Hepatocyte (in vitro differentiated cells): ENCODE data around the gene SERPINA6. TPM values are rescaled to one million over a fixed set of nuclear protein-coding genes. Genes with fewer than 3 reads are reported as not detected.

Source experiments
- DNase-seq: peaks from one replicate; pipeline ENCODE4 v3.0.0-alpha.2; 2016; ENCODE audit warnings: low spot score
- H2AFZ ChIP-seq: fragments of 200-600 bp; sonication (generic); 2 replicates; pipeline ENCODE4 v1.6.0; 2016; ENCODE audit warnings: antibody characterized with exemption, mild to moderate bottlenecking
- H3K27ac ChIP-seq: fragments of 200-600 bp; sonication (generic); 2 replicates; pipeline ENCODE4 v1.5.1; 2016; ENCODE audit warnings: mild to moderate bottlenecking
- H3K27me3 ChIP-seq: fragments of 200-600 bp; sonication (generic); 2 replicates; pipeline ENCODE4 v1.6.1; 2016
- H3K36me3 ChIP-seq: fragments of 200-600 bp; sonication (generic); replicated peaks from 2 replicates; pipeline ENCODE4 v1.5.1; 2016; ENCODE audit warnings: low read depth; ENCODE audit not compliant: insufficient read depth
- H3K4me1 ChIP-seq: fragments of 200-600 bp; sonication (generic); 2 replicates; pipeline ENCODE4 v1.5.1; 2016; ENCODE audit warnings: mild to moderate bottlenecking, moderate library complexity; ENCODE audit not compliant: insufficient read depth
- H3K4me2 ChIP-seq: fragments of 200-600 bp; sonication (generic); 2 replicates; pipeline ENCODE4 v1.6.0; 2016
- H3K4me3 ChIP-seq: fragments of 200-600 bp; sonication (generic); 2 replicates; pipeline ENCODE4 v1.5.1; 2016; ENCODE audit warnings: mild to moderate bottlenecking
- H3K79me2 ChIP-seq: fragments of 200-600 bp; sonication (generic); 2 replicates; pipeline ENCODE4 v1.6.0; 2017; ENCODE audit warnings: mild to moderate bottlenecking
- H3K9me2 ChIP-seq: fragments of 200-600 bp; sonication (generic); replicated peaks from 2 replicates; pipeline ENCODE4 v1.6.0; 2017; ENCODE audit warnings: mild to moderate bottlenecking; ENCODE audit not compliant: insufficient read depth
- H3K9me3 ChIP-seq: fragments of 200-600 bp; sonication (generic); 2 replicates; pipeline ENCODE4 v1.5.1; 2016; ENCODE audit warnings: low read depth, mild to moderate bottlenecking
- H4K20me1 ChIP-seq: fragments of 200-600 bp; sonication (generic); 2 replicates; pipeline ENCODE4 v1.6.0; 2016; ENCODE audit warnings: mild to moderate bottlenecking; ENCODE audit not compliant: insufficient read depth, poor library complexity, severe bottlenecking
- EZH2 ChIP-seq: fragments of 200-600 bp; sonication (generic); IDR thresholded peaks from 2 replicates; pipeline ENCODE4 v1.6.1; 2016; ENCODE audit warnings: antibody characterized with exemption, mild to moderate bottlenecking, borderline replicate concordance
- EZH2phosphoT487 ChIP-seq: fragments of 200-600 bp; sonication (generic); IDR thresholded peaks from one replicate; pipeline ENCODE4 v1.6.1; 2018; ENCODE audit warnings: antibody characterized with exemption, mild to moderate bottlenecking, low read depth, moderate library complexity; ENCODE audit not compliant: unreplicated experiment, severe bottlenecking
- WGBS: methylation state at CpG from one replicate; pipeline ENCODE4 v1.1.6; 2016; ENCODE audit warnings: low lambda C conversion rate; ENCODE audit errors: missing lambda C conversion rate; 5-methylcytosine and 5-hydroxymethylcytosine counted together
- polyA plus RNA-seq: library from polyadenylated mRNA; unstranded; fragments of >200 nt; fragmentation: Nextera tagmentation; extraction: Ambion mirVana; gene quantifications from 2 replicates; pipeline ENCODE4 v1.2.1, GENCODE V29; 2016
- total RNA-seq: library from RNA; depleted of rRNA; stranded (reverse); fragments of >200 nt; gene quantifications from 2 replicates; pipeline ENCODE4 v1.2.3, GENCODE V29; 2014
- TF ChIP-seq, protein P1 (sequence below): fragments of 200-600 bp; sonication (generic); IDR thresholded peaks from 2 replicates; pipeline ENCODE4 v1.5.1; 2016; ENCODE audit warnings: antibody characterized with exemption, mild to moderate bottlenecking; ENCODE audit not compliant: poor library complexity

The SERPINA6 gene
- total and polyA plus RNA-seq, 2 experiments from 2014 or later, result 132 to 135 TPM

DNA sequence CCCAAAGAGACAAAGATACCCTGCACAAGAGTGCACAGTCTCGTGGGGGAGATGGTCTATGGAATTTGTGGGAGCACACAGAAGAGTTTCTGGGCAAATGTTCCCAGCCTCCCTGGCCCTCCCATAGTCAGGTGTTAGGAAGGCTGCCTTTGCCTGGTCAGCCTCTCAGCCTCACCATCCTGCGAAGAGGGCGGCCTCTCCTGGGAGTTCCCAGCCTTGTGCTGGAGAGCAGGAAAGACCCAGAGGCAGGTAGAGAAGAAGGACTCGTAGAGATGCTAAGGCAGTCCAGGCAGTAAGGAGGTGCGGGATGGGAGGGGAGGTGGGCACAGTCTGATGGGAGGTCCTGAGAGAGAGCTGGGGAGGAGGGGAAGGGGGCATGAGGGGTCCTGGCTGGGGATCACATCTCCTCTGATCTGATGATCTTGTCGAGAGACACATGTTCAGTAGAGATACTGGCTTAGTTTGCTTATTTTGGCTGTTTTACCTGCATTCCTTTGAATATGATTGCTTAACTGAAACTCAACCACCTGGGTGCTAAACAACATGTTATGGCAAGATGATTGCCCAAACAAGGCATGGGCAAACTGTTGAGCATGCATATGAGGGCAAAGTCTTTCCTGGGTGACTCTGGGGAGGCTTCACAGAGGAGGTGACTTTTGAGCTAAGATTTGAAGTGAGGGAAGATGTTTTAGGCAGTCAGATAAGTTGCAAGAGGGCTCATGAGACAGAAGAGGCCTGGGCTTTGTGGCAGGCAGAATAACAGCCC lies 10.5 kb downstream of the SERPINA6 start:
- H3K4me1 ChIP-seq, result no peaks in the 10 kb centered on the region
- H2AFZ ChIP-seq, result no peak overlapping the region
- H3K27me3 ChIP-seq, result no peaks in the 10 kb centered on the region
- H3K9me3 ChIP-seq, result no peaks in the 10 kb centered on the region
- WGBS, result 89% methylated on average over 6 of the region's 6 CpGs
- H3K4me2 ChIP-seq, result no peak overlapping the region
- TF ChIP-seq, protein P1, sequence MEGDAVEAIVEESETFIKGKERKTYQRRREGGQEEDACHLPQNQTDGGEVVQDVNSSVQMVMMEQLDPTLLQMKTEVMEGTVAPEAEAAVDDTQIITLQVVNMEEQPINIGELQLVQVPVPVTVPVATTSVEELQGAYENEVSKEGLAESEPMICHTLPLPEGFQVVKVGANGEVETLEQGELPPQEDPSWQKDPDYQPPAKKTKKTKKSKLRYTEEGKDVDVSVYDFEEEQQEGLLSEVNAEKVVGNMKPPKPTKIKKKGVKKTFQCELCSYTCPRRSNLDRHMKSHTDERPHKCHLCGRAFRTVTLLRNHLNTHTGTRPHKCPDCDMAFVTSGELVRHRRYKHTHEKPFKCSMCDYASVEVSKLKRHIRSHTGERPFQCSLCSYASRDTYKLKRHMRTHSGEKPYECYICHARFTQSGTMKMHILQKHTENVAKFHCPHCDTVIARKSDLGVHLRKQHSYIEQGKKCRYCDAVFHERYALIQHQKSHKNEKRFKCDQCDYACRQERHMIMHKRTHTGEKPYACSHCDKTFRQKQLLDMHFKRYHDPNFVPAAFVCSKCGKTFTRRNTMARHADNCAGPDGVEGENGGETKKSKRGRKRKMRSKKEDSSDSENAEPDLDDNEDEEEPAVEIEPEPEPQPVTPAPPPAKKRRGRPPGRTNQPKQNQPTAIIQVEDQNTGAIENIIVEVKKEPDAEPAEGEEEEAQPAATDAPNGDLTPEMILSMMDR, result no peak
- TF ChIP-seq EZH2phosphoT487, result no peak
- TF ChIP-seq EZH2, result no peak
- no peaks in the 10 kb centered on the region for H4K20me1 ChIP-seq
- H3K36me3 ChIP-seq, result no peaks in the 10 kb centered on the region
- H3K4me3 ChIP-seq, result no peak overlapping the region
- no peaks in the 10 kb centered on the region for H3K79me2 ChIP-seq
- no peak for DNase-seq
- no peak overlapping the region for H3K27ac ChIP-seq
- H3K9me2 ChIP-seq, result no peaks in the 10 kb centered on the region

DNA sequence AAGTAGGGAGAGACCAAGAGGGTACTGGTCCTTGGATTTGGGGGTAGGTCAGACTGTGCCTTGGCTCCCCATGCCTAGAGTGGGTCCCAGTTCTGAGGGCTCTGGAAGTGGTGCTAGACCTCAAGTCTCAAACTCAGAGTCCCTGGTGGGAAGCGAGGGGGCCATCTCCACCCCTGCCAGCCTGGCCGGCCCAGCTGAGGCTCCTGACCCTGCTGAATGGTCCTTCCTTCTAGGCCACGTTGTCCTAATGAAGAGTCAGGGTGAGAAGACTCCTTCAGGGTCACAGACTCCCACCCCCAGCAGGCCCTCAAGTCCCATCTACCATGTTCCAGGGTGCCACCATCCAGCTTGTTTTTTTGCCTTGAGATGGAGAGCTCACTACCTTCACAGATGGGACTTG lies 12.9 kb downstream of the SERPINA6 start:
- WGBS, result 92% methylated on average over 3 of the region's 3 CpGs
- no peaks in the 10 kb centered on the region for H3K9me2 ChIP-seq
- TF ChIP-seq, protein P1, result no peak
- TF ChIP-seq EZH2, result no peak
- no peak for TF ChIP-seq EZH2phosphoT487
- H3K27ac ChIP-seq, result no peak overlapping the region
- H3K27me3 ChIP-seq, result no peaks in the 10 kb centered on the region
- DNase-seq, result no peak
- no peaks in the 10 kb centered on the region for H3K4me1 ChIP-seq
- H3K9me3 ChIP-seq, result no peaks in the 10 kb centered on the region
- no peaks in the 10 kb centered on the region for H3K79me2 ChIP-seq
- no peak overlapping the region for H2AFZ ChIP-seq
- no peak overlapping the region for H3K4me3 ChIP-seq
- H4K20me1 ChIP-seq, result no peaks in the 10 kb centered on the region
- no peaks in the 10 kb centered on the region for H3K36me3 ChIP-seq
- no peak overlapping the region for H3K4me2 ChIP-seq

DNA sequence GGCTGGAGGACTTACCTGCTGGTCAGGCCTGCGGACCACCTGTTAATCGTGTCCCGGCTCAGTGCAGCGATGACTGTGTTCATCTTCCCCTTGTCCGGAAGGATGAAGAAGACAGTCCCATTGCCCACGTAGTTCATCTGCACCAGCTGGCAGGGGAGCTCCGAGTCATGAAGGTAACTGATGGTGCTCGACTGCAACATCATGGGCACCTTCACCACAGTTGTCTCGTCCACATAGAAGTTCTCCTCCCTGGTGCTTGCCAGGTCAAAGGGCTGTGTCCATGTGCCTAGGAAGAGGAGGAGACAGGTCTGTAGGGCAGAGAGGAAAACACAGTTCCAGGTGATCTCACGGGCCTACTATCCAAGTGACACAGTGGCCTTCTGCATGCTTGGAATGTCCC lies 13.4 kb downstream of the SERPINA6 start:
- Histone ChIP-seq H3K27me3 (no peaks in the 10 kb centered on the region), H3K9me3 (no peaks in the 10 kb centered on the region), H4K20me1 (no peaks in the 10 kb centered on the region), H3K4me3 (no peak overlapping the region), H3K4me2 (no peak overlapping the region), H3K79me2 (no peaks in the 10 kb centered on the region), H3K36me3 (no peaks in the 10 kb centered on the region), H3K4me1 (no peaks in the 10 kb centered on the region), H3K27ac (no peak overlapping the region), H3K9me2 (no peaks in the 10 kb centered on the region), H2AFZ (no peak overlapping the region)
- no peak for DNase-seq
- TF ChIP-seq, protein P1, result no peak
- TF ChIP-seq EZH2phosphoT487 (no peak), EZH2 (no peak)
- WGBS, result 85% methylated on average over 10 of the region's 10 CpGs
